GM12864 (cell line): Measurements from ENCODE around the gene KIF6.

Source experiments
- DNase-seq: peaks from one replicate; pipeline ENCODE4 v3.0.0-alpha.2; 2011; ENCODE audit warnings: low read depth
- H3K4me3 ChIP-seq: 2 replicates; pipeline ENCODE4 v1.5.1; 2011; ENCODE audit warnings: mild to moderate bottlenecking, low read depth, low read length, control low read depth
- TF ChIP-seq, protein P1 (sequence below): IDR thresholded peaks from 2 replicates; pipeline ENCODE4 v1.5.1; 2011; ENCODE audit warnings: low read depth, mild to moderate bottlenecking, moderate library complexity, low read length, control low read depth, inconsistent platforms; ENCODE audit errors: missing control alignments

Gene KIF6

GRCh38 chr6:39428152-39428551 lies 297.1 kb downstream of the KIF6 start:
- DNase-seq = no peak

GRCh38 chr6:39426073-39426456 lies 299.1 kb downstream of the KIF6 start:
- TF ChIP-seq, protein P1, sequence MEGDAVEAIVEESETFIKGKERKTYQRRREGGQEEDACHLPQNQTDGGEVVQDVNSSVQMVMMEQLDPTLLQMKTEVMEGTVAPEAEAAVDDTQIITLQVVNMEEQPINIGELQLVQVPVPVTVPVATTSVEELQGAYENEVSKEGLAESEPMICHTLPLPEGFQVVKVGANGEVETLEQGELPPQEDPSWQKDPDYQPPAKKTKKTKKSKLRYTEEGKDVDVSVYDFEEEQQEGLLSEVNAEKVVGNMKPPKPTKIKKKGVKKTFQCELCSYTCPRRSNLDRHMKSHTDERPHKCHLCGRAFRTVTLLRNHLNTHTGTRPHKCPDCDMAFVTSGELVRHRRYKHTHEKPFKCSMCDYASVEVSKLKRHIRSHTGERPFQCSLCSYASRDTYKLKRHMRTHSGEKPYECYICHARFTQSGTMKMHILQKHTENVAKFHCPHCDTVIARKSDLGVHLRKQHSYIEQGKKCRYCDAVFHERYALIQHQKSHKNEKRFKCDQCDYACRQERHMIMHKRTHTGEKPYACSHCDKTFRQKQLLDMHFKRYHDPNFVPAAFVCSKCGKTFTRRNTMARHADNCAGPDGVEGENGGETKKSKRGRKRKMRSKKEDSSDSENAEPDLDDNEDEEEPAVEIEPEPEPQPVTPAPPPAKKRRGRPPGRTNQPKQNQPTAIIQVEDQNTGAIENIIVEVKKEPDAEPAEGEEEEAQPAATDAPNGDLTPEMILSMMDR = no peak
- DNase-seq = no peak
- H3K4me3 ChIP-seq = no peak overlapping the region

More at GRCh38 chr6:39428152-39428551, 297.1 kb downstream of the KIF6 start:
- H3K4me3 ChIP-seq = no peak overlapping the region
- TF ChIP-seq, protein P1 = no peak

- no peak for DNase-seq
- H3K4me3 ChIP-seq = no peak overlapping the region
- TF ChIP-seq, protein P1 = no peak
Measured at GRCh38 chr6:39425346-39426072, 299.7 kb downstream of the KIF6 start.

- TF ChIP-seq, protein P1 = no peak
- H3K4me3 ChIP-seq = no peak overlapping the region
- no peak for DNase-seq
Measured at GRCh38 chr6:39424831-39425230, 300.4 kb downstream of the KIF6 start.

- no peak for DNase-seq
- H3K4me3 ChIP-seq = no peak overlapping the region
- TF ChIP-seq, protein P1 = no peak
Measured at GRCh38 chr6:39422238-39422637, 303.0 kb downstream of the KIF6 start.

DNA sequence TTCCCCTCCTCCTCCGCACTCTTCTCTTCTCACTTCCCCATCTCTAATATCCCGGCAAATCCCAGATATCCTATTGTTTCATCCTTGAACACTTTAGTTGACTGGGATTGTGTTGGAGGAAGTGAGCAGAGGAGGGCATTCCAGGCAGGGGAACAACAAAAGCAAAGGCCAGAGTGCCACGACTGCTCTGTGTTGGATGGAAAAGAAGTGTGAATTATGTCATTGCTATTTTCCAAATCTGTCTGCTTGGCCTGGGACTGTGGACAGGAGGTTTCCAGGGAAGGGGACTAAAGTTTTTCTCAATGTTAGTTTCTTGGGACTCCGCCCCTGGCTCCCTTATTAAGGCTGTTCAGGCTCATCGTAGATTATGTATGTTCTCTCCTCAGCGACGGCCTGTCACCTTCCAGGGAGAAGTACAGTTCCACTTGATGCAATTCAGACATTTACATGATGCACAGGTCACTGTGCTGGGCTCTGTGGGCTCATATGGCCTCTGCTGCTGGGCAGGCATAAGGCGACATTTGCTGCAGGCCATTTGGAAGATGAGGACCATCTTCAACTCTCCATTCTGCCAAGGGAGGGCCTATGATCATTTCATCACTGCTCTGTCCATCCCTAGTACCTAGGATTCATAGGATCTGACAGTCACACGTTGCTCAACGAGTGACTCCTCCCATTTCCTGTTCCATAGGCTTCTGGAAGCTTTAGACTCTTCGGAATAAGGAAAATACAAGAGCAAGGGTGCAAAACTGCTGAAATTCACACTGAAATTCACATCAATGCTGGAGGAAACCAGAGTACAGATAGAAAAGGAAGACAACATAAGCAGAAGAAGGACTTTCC lies 303.6 kb downstream of the KIF6 start:
- no peak for DNase-seq
- TF ChIP-seq, protein P1 = no peak
- no peak overlapping the region for H3K4me3 ChIP-seq
